ENCODE measurements around the gene PRSS12.

PRSS12 gene

GRCh38 chr4:118337954-118338353 is 14.8 kb downstream of the PRSS12 start:
- no peak for DNase-seq (ENCODE audit: low spot score)
- TF ChIP-seq CTCF (IDR thresholded peaks at IDR 0.05; ENCODE audit: extremely low read depth, missing control alignments), result no peak

- no peak for DNase-seq (ENCODE audit: low spot score)
- no peak for TF ChIP-seq CTCF (IDR thresholded peaks at IDR 0.05; ENCODE audit: extremely low read depth, missing control alignments)
Observed at GRCh38 chr4:118335774-118336173, 17.0 kb downstream of the PRSS12 start.

- TF ChIP-seq CTCF (IDR thresholded peaks at IDR 0.05; ENCODE audit: extremely low read depth, missing control alignments), result no peak
- no peak for DNase-seq (ENCODE audit: low spot score)
Observed at GRCh38 chr4:118335324-118335723, 17.5 kb downstream of the PRSS12 start.

GRCh38 chr4:118331352-118331751 is 21.5 kb downstream of the PRSS12 start:
- DNase-seq (ENCODE audit: low spot score), result no peak
- no peak for TF ChIP-seq CTCF (IDR thresholded peaks at IDR 0.05; ENCODE audit: extremely low read depth, missing control alignments)

- TF ChIP-seq CTCF (IDR thresholded peaks at IDR 0.05; ENCODE audit: extremely low read depth, missing control alignments), result no peak
- no peak for DNase-seq (ENCODE audit: low spot score)
Observed at GRCh38 chr4:118329849-118330248, 23.0 kb downstream of the PRSS12 start.

GRCh38 chr4:118327554-118328241 is 25.1 kb downstream of the PRSS12 start:
- no peak for DNase-seq (ENCODE audit: low spot score)
- no peak for TF ChIP-seq CTCF (IDR thresholded peaks at IDR 0.05; ENCODE audit: extremely low read depth, missing control alignments)

- no peak for DNase-seq (ENCODE audit: low spot score)
- no peak for TF ChIP-seq CTCF (IDR thresholded peaks at IDR 0.05; ENCODE audit: extremely low read depth, missing control alignments)
Observed at GRCh38 chr4:118326585-118326984, 26.2 kb downstream of the PRSS12 start.

Data from GM20000 (cell line).